Hair follicle dermal papilla cell (primary cell): Measurements from ENCODE around the gene ACAA2. TPM values are rescaled to one million over a fixed set of nuclear protein-coding genes. Genes with fewer than 3 reads are reported as not detected.

Experiments
- small RNA-seq: library from RNA; depleted of rRNA; stranded (forward); fragments of <200 nt; gene quantifications from one replicate; pipeline ENCODE3, GENCODE V24; 2012
- total RNA-seq: library from RNA; depleted of rRNA; stranded (reverse); fragments of >200 nt; gene quantifications from 2 replicates; pipeline ENCODE4 v1.2.3, GENCODE V29; 2012

The ACAA2 gene
- total RNA-seq, result 46.7 and 54.0 TPM in 2 replicates

GRCh38 chr18:49813319-49814146, at the start of gene ACAA2:
Gene ACAA2, minus strand, starts transcription at chr18:49813533. Its CDS starts 49 bp downstream, at chr18:49813484.

Small RNA genes lying within 50 kb of the gene (small RNA-seq; reads per million reads assigned to genes)
- not detected for gene RF00283
- gene SCARNA17, result not detected
